Sigmoid colon (tissue), 7 donors: ENCODE measurements around the gene NUDT3. TPM values are rescaled to one million over a fixed set of nuclear protein-coding genes. Genes with fewer than 3 reads are reported as not detected.

Source experiments
- DNase-seq: peaks from one replicate; pipeline ENCODE4 v3.0.0-alpha.2; 2019
- H3K27ac ChIP-seq, 4 donors: fragments of 200-600 bp; sonication (generic); one replicate each; pipeline ENCODE4 v1.5.1; 2016 to 2019; ENCODE audit warnings: mild to moderate bottlenecking in 1 of 4
- H3K27me3 ChIP-seq, 3 donors: fragments of 200-600 bp; sonication (generic); one replicate each; pipeline ENCODE4 v1.5.1; 2019; ENCODE audit warnings: mild to moderate bottlenecking in 1 of 3
- H3K36me3 ChIP-seq, 4 donors: fragments of 200-600 bp; sonication (generic); one replicate each; pipeline ENCODE4 v1.5.1; 2016 to 2019
- H3K4me1 ChIP-seq, 4 donors: fragments of 200-600 bp; sonication (generic); one replicate each; pipeline ENCODE4 v1.5.1; 2017 to 2019
- H3K4me3 ChIP-seq, 4 donors: fragments of 200-600 bp; sonication (generic); one replicate each; pipeline ENCODE4 v1.5.1; 2017 to 2019; ENCODE audit warnings: mild to moderate bottlenecking in 2 of 4, moderate library complexity in 1 of 4
- H3K9me3 ChIP-seq, 4 donors: fragments of 200-600 bp in 3 of 4; sonication (generic) in 3 of 4; one replicate each; pipeline versions ENCODE4 v1.5.1 to v1.6.1; 2013 to 2019
- EP300 ChIP-seq, 4 donors: sonication (generic); formaldehyde crosslinking; IDR thresholded peaks; one replicate each; pipeline ENCODE4 v1.6.1; 2017; ENCODE audit warnings: antibody characterized with exemption in 4 of 4
- POLR2A ChIP-seq, 2 donors: fragments of 450-650 bp; IDR thresholded peaks; one replicate each; pipeline ENCODE4 v1.6.1; 2016; ENCODE audit warnings: antibody characterized with exemption in 2 of 2, mild to moderate bottlenecking in 2 of 2, moderate library complexity in 2 of 2
- POLR2AphosphoS5 ChIP-seq, 4 donors: sonication (generic); formaldehyde crosslinking; IDR thresholded peaks; one replicate each; pipeline ENCODE4 v1.6.1; 2017; ENCODE audit warnings: antibody characterized with exemption in 4 of 4
- WGBS, 2 donors: extraction: QIAGEN DNeasy Blood & Tissue Kit; methylation state at CpG; one replicate each; pipeline ENCODE4 v1.1.7; 2013; 5-methylcytosine and 5-hydroxymethylcytosine counted together
- intact Hi-C: fragments of 100-400 bp; cut with DNase I; formaldehyde crosslinking; loops from one replicate; pipeline ENCODE4 v1.15.1; 2023
- polyA plus RNA-seq, 3 donors: library from polyadenylated mRNA; stranded (reverse); fragments of 200-250 nt; gene quantifications; one replicate each; pipeline ENCODE4 v1.2.3, GENCODE V29; 2013
- total RNA-seq, 4 donors: library from RNA; depleted of rRNA; stranded (reverse); fragments of >200 nt; gene quantifications; one replicate each; pipeline ENCODE4 v1.1.0, GENCODE V29; 2016
- TF ChIP-seq, protein P1 (sequence below), 4 experiments: fragments of 450-650 bp in 3 of 4; fragments of 200-600 bp in 1 of 4; IDR thresholded peaks; one replicate each; pipeline ENCODE4 v1.5.1; 2016 to 2019; ENCODE audit warnings: antibody characterized with exemption in 4 of 4, mild to moderate bottlenecking in 3 of 4, moderate library complexity in 2 of 4
- donor health status: healthy with polysubstance abuse.
- donor health status: Bipolar disorder and iron deficiency.
- donor health status: healthy.

Gene NUDT3
- total and polyA plus RNA-seq, 7 donors, result 6.0 to 45.7 (median 31.4) TPM

DNA sequence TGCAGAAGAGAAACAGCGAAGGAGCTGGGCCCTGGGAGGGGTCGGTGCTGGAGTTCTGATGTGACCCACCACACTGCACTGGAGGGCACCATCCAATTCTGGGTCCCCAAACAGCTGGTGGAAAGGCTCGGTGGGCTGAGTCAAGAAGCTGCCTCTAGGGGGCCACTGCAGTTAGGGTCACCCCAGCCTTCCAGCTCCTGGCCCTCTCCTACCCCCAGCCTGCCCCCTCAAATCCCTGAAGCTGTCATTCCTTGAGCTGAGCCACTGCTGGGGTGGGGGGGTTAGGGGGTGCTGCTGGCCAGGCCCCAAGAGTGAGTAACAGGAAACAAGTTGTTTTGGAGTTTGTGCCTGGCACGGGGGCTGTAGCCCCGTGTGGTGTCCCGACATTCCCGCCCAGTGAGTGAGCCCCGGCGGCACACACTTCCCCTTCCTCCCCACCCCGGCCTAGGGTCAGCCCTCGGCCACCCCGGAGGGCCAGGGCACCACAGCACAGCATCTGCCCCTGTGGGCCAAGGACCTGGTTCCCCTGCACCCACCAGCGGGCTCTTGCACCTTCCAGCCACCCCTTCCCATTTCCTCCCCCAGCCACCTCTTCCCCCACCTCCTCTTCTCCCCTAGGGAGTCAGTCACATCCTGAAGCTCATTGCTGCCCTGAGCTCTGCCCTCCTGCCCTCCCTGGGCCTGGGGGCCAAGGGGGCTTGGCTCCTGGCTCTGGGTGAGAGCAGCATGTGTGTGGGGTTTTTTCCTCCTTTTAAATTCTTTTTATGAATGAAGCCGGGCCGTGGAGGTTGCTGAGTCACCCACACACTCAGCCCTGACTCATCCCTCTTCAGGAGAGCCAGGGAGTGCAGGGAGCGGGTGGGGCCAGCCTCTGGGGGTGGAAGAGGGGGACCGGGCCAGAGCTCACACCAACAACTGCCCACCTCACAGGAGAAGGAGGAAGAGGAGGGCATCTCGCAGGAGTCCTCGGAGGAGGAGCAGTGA is 148.3 kb downstream of the NUDT3 start:
- Histone ChIP-seq H3K36me3 (peaks cover 0 to 4% (median 0%) of the 10 kb centered on the region in 4 donors), H3K9me3 (no peaks in the 10 kb centered on the region), H3K4me3 (no peak overlapping the region), H3K4me1 (peaks cover 0 to 31% (median 25%) of the 10 kb centered on the region in 4 donors), H3K27me3 (no peaks in the 10 kb centered on the region), H3K27ac (peak overlapping the region; percentile 45 to 73 (median 64))
- peak; percentile 89 for DNase-seq
- 54 to 59% methylated on average over 19 of the region's 19 CpGs for WGBS, 2 donors
- peak in 1 of 4 donors; percentile 6 for TF ChIP-seq POLR2AphosphoS5 (IDR thresholded peaks at IDR 0.05)
- TF ChIP-seq, protein P1, sequence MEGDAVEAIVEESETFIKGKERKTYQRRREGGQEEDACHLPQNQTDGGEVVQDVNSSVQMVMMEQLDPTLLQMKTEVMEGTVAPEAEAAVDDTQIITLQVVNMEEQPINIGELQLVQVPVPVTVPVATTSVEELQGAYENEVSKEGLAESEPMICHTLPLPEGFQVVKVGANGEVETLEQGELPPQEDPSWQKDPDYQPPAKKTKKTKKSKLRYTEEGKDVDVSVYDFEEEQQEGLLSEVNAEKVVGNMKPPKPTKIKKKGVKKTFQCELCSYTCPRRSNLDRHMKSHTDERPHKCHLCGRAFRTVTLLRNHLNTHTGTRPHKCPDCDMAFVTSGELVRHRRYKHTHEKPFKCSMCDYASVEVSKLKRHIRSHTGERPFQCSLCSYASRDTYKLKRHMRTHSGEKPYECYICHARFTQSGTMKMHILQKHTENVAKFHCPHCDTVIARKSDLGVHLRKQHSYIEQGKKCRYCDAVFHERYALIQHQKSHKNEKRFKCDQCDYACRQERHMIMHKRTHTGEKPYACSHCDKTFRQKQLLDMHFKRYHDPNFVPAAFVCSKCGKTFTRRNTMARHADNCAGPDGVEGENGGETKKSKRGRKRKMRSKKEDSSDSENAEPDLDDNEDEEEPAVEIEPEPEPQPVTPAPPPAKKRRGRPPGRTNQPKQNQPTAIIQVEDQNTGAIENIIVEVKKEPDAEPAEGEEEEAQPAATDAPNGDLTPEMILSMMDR (IDR thresholded peaks at IDR 0.05), result no peak
- intact Hi-C loops, result no loop called here

DNA sequence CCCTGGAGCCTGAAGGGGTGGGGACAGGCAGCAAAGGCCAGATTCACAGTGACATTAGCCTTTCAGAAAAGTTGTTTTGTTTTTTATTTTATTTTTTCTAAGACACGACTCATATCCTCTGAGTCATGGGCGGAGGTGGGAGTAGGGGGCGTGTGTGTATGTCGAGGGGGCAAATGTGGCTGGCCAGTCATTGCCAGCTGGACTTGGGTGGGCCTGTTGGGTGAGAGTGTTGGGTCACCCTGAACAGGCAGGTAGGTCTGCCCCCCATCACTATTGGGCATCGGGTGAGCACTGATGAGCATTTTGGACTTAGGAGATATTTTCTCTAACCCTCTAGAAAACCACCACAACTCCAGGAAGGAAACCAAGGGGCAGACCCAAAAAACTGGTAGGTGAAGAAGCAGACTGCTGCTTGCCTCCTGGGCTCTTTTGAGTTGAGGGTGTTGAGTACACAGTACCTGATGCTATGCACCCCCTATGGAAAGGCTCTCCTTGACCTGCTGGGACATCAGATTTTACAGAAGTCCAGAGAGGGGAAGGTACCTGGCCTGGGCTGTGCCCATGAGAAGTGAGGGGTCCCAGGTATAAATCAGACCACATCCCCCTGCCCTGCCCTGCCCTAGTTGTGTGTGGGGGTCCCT is 149.2 kb downstream of the NUDT3 start:
- peak; percentile 56 for DNase-seq
- H3K9me3 ChIP-seq, result no peaks in the 10 kb centered on the region
- peaks cover 0 to 30% (median 23%) of the 10 kb centered on the region in 4 donors for H3K4me1 ChIP-seq
- H3K27ac ChIP-seq, result peak overlapping the region in 1 of 4 donors; percentile 73
- intact Hi-C loops, result no loop called here
- H3K36me3 ChIP-seq, result peaks cover 0 to 4% (median 0%) of the 10 kb centered on the region in 4 donors
- H3K27me3 ChIP-seq, result no peaks in the 10 kb centered on the region
- WGBS, 2 donors, result 71 to 72% methylated on average over 5 of the region's 5 CpGs
- H3K4me3 ChIP-seq, result no peak overlapping the region
- TF ChIP-seq POLR2A (IDR thresholded peaks at IDR 0.05), result no peak
- TF ChIP-seq EP300 (IDR thresholded peaks at IDR 0.05), result no peak
- TF ChIP-seq, protein P1 (IDR thresholded peaks at IDR 0.05), result no peak
- no peak for TF ChIP-seq POLR2AphosphoS5 (IDR thresholded peaks at IDR 0.05)

DNA sequence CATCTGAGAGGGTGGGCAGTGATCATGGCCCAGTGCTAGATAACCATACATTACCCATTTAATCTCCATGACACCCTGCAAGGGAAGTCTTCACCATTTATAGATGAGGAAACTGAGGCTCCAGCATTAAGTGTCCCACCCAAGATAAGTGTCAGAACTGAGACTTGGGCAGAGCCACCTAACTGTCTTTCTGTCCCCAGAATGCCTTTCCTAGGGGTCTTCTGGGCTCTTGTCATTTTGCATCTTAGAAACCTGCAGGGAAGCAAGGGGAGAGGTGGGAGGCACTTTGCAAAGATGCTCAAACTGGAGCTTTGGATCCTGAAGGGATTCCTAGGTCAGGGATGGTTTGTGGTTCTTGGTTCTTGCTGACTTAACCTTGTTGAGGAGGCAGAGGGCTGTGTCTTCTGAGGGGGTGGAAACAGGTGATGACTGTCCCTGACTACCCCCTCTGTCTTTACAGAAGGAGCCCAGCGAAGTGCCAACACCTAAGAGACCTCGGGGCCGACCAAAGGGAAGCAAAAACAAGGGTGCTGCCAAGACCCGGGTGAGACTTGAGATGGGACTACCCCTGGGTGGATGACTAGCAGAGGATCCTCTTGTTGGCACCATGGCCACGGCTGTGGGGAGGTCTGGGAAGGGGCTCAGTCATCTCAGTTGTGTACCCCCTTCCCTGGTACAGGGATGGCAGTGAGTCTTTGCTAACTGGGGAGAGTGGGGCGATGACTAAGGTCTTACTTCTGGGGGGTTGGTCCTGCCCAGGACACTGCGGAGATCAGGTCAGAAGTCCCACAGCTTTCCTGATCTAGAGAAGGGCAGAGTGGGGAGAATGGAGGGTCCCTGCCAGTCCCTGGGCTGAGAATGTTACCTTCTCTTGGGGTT is 150.0 kb downstream of the NUDT3 start:
- Histone ChIP-seq H3K27me3 (no peaks in the 10 kb centered on the region), H3K9me3 (no peaks in the 10 kb centered on the region), H3K4me1 (peaks cover 0 to 31% (median 21%) of the 10 kb centered on the region in 4 donors), H3K4me3 (no peak overlapping the region), H3K27ac (no peak overlapping the region), H3K36me3 (peaks cover 0 to 4% (median 0%) of the 10 kb centered on the region in 4 donors)
- 84 to 89% methylated on average over 7 of the region's 7 CpGs for WGBS, 2 donors
- TF ChIP-seq POLR2A (IDR thresholded peaks at IDR 0.05) (no peak), EP300 (IDR thresholded peaks at IDR 0.05) (no peak), POLR2AphosphoS5 (IDR thresholded peaks at IDR 0.05) (no peak)
- TF ChIP-seq, protein P1 (IDR thresholded peaks at IDR 0.05), result no peak
- DNase-seq, result peak; percentile 47
- intact Hi-C loops, result no loop called here

DNA sequence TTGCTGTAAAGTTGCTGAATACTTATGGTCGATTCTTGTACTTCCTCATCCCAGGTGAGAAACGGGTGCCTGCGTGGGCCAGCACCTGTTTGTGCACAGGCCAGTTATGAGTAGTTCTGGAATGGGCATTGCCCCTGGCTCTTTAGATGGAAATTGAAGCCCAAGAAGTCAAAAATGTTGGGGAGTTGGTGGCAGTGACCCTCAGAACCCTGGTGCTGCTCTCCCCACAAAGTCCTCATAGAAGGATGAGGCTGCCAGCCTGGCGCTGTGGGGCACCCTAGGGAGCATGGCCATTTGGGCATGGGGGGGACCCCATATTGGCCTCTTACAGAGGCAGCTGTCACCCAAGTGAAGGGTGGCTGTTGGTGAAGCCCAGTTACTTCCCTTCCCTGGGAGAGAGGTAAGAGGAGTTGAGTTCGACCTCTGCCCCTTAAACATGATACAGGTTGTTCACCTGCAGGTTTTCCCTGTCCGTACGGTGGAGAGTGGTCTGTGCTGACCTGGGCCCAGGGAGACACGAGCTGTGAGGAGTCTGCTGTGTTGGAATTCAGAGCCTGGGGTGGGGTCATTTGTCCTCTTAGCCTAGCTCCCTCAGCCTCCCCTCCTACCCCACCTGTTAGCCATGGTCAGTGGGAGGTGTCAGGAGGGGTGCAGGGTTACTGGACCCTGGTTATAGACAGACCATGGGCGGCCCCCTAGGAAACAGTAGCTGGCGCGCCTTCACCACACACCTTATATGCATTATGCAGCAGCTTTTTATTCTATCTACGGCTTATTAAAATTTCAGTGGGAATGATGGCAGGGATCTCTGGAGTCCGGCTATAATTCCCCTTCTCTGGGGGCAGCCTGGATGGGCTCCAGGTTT is 150.9 kb downstream of the NUDT3 start:
- peak; percentile 43 for DNase-seq
- Histone ChIP-seq H3K27ac (no peak overlapping the region), H3K36me3 (peaks cover 0 to 4% (median 0%) of the 10 kb centered on the region in 4 donors), H3K27me3 (no peaks in the 10 kb centered on the region), H3K4me1 (peaks cover 0 to 31% (median 21%) of the 10 kb centered on the region in 4 donors), H3K9me3 (no peaks in the 10 kb centered on the region), H3K4me3 (no peak overlapping the region)
- intact Hi-C loops, result no loop called here
- no peak for TF ChIP-seq POLR2A (IDR thresholded peaks at IDR 0.05)
- WGBS, 2 donors, result 91 to 92% methylated on average over 13 of the region's 13 CpGs
